Measurements from ENCODE around the gene SRP68. TPM values are rescaled to one million over a fixed set of nuclear protein-coding genes. Genes with fewer than 3 reads are reported as not detected.
A peak's percentile ranks its signal among the peaks of the same experiment; 100 is the strongest.
"Not testable (repeated sequence)": the region's sequence is repeated elsewhere in the genome, so short reads cannot be mapped to it uniquely, and the experiment has no call there.

Gene SRP68
- total RNA-seq, 1 experiment from 2014 or later: 58.7 TPM

DNA sequence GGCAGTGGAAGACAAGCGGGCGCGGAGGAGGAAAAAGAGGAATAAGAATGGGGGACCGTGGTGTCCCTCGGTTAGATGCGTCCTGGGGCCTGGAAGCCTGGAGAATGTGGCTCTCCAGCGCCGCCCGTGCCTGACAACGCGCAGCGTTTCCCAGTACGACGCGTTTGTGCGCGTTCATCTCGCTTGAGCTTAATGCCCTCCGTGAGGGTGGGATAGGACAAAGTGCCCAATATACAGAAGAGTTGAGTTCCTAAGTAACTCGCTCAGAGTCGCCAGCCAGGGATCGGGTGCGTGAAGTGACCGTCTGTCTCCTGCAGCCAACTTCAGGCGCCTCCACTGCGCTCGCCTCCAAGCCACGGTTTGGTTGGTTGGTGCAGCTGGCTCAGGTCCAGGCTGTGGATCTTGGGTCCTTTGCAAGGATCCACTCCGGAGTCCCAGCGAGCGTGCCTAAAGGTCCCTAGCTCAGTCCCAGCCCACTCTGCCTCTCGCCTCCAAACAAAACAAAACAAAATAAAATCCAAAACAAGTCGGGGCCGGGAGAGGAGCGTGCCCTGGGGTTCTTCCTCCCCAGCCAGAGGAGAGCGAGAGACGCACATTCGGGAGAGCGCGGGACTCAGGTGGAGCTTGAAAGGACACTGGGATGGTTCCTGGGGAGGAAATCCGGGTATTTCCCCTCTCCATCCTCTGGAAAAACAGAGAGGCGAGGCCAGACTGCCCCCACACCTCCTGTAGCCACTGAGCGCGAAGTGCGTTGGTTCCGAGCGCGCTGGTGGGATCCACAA, 3.2 kb upstream of the SRP68 start:
- Histone ChIP-seq H3K36me3 (peaks cover 5% of the 10 kb centered on the region), H3K27ac (no peak overlapping the region), H3K4me1 (peaks cover 13% of the 10 kb centered on the region), H3K4me3 (no peak overlapping the region), H3K27me3 (peaks cover 4% of the 10 kb centered on the region), H3K9me3 (replicated peaks) (no peaks in the 10 kb centered on the region)
- DNase-seq: no peak

DNA sequence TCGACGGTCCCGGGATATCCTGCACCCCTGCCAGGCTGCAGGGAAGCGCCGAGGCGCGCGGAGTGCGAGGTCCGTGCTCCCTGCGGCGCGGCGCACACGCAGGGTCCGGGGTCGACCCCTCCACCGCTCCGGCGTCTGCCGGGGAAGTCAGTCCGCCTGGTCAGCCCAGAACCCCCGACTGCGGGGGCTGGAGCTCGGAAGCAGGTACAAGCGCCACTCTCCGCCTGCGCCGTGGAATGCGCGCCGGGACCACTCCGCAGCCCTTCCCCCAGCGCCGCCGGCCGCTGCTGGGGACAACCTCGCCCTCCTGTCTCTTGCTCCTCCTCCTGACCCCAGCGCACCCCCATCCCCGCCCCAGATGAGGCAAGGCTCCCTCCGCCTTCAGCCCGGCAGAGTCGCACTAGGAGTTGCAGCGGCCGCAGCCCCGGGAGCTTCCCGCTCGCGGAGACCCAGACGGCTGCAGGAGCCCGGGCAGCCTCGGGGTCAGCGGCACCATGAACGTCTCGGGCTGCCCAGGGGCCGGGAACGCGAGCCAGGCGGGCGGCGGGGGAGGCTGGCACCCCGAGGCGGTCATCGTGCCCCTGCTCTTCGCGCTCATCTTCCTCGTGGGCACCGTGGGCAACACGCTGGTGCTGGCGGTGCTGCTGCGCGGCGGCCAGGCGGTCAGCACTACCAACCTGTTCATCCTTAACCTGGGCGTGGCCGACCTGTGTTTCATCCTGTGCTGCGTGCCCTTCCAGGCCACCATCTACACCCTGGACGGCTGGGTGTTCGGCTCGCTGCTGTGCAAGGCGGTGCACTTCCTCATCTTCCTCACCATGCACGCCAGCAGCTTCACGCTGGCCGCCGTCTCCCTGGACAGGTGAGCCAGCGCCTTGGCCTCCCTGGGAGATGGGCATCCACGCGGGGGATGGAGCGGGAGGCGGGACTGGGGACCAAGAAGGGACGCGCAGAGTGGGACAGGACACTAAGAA, 2.4 kb upstream of the SRP68 start, which contains the start of gene GALR2:
GALR2 (plus strand) TSS at position 392 of the 974 bp plus-strand sequence; CDS start at position 495, 103 bp downstream.
- H3K27me3 ChIP-seq: peaks cover 4% of the 10 kb centered on the region

DNA sequence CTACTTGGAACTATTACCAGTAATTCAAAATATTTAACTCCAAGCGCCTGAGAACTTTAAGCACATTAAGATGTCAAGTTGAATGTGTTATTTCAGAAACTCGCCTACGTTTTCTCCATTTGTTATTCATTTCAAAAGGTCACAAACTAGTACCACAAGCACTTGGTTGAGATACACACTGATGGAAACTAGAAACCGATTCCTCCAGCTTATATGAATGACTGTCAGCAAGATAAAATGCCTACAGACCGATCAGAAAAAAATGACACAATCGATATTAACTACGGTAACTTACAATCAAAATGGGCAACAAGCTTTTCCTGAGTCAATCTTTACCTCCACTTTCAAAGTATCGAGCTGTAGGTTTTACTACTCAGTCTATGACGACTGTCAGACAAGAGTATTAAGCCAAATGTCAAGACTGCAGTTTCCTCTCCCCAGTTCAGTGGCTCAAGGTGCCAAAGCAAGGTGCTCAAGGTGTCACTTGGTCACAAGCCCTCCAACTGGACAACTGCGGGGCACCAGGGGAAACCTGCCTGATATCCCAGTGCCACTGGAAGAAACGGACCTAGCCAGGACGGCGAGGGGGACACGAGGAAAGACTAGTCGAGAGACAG, 678 bp downstream of the SRP68 start:
- H3K27ac ChIP-seq: peak overlapping the region; percentile 47
- H3K4me3 ChIP-seq: peak overlapping the region; percentile 73
- H3K27me3 ChIP-seq: no peaks in the 10 kb centered on the region
- H3K36me3 ChIP-seq: peaks cover 31% of the 10 kb centered on the region
- H3K4me1 ChIP-seq: peaks cover 6% of the 10 kb centered on the region
- no peak for DNase-seq
- H3K9me3 ChIP-seq (replicated peaks): no peaks in the 10 kb centered on the region

More for the DNA sequence above, 2.4 kb upstream of the SRP68 start, which contains the start of gene GALR2:
- no peak within 1 kb of the TSS for H3K27ac ChIP-seq
- no peaks in the 10 kb centered on the region for H3K9me3 ChIP-seq (replicated peaks)
- peaks cover 6% of the 10 kb centered on the region for H3K4me1 ChIP-seq
- no peak within 1 kb of the TSS for H3K4me3 ChIP-seq
- DNase-seq: no peak
- H3K36me3 ChIP-seq: peaks cover 7% of the 10 kb centered on the region

DNA sequence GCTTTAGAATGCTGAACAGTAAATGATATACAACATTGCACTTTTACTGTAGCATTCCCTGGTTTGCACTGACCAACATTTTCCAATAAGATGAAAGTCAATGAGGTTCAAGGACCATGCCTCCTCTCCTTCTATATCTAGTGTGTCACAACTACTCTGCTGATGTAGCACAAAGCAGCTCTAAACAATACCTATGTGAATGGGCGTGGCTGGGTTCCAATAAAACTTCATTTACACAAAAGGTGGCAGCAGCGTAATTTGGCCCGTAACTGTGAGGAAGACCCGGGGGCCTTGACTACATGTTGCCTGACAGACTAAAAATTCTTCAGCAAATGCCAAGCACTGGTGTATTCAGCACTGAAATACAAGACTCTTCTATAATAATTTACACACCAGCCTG, 6.5 kb downstream of the SRP68 start:
- Histone ChIP-seq H3K27ac (no peak overlapping the region), H3K4me1 (no peaks in the 10 kb centered on the region), H3K36me3 (peaks cover 69% of the 10 kb centered on the region), H3K9me3 (replicated peaks) (no peaks in the 10 kb centered on the region), H3K27me3 (no peaks in the 10 kb centered on the region), H3K4me3 (no peak overlapping the region)
- DNase-seq: no peak

DNA sequence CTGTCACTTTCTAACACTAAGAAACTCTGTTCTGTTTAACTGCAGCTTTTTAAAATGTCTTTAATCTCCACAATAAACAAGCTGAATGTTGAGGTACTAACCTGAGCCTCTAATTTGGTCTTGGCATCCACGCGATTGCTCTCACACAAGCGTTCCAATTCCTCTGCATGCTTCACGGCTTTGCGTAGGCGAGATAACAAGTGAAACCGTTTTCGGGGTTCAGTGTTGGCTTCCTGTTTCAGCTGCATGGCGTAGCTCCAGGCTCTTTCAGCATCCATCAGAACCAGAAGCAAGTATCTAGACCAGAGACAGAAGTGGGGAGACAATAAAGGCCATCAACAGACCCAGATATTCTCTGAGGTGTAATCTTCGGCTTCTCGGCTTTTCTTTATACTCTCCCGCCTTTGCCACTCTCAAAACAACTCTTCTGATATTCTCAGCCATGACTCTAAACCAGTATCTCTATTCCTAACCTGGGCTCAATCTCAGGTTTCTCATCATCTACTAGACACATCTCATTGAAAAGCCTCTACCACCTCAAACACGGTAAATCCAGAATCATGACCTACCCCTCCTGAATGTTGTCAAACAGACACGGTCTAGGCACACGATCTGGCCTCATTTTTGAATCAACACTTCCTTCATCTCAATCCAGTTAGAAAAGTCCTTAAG, 8.3 kb downstream of the SRP68 start:
- H3K4me1 ChIP-seq: no peaks in the 10 kb centered on the region
- H3K36me3 ChIP-seq: peaks cover 77% of the 10 kb centered on the region
- no peak overlapping the region for H3K27ac ChIP-seq
- no peak overlapping the region for H3K4me3 ChIP-seq
- no peaks in the 10 kb centered on the region for H3K9me3 ChIP-seq (replicated peaks)
- H3K27me3 ChIP-seq: no peaks in the 10 kb centered on the region
- no peak for DNase-seq

DNA sequence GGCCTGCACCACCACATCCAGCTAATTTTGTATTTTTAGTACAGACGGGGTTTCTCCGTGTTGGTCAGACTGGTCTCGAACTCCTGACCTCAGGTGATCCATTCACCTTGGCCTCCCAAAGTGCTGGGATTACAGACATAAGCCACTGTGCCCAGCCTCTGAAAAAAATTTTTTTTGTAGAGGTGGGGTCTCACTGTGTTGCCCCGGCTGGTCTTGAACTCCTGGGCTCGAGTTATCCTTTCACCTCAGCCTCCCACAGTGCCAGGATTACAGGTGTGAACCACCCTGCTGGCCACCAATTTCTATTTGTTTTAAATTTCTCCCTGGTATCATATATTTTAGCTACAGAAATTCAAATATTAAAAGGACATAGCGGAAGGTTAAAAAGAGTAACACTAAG, 14.1 kb downstream of the SRP68 start:
- H3K4me3 ChIP-seq; H3K9me3 ChIP-seq (replicated peaks); H3K27ac ChIP-seq; DNase-seq; H3K27me3 ChIP-seq; H3K4me1 ChIP-seq: not testable (repeated sequence)
- peaks cover 91% of the 10 kb centered on the region for H3K36me3 ChIP-seq

DNA sequence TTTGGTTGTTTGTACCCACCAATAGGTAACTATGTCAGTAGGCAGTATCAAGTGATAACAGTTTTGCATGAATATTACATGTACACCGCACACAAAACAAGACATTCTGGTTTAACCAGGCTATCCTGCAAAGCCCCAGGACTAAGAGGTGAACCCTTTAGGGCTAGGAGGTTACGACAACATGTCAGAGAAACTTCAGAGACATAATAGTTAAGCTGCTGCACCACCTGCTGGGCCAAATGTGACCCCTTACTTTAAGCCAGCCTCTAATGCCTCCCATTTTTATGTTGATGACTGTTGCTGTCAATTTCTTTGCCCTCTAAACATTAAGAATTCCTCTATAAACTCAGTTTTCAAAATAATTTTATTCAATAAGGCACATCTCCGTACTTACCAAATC, 15.4 kb downstream of the SRP68 start:
- H3K9me3 ChIP-seq (replicated peaks): no peaks in the 10 kb centered on the region
- DNase-seq: no peak

DNA sequence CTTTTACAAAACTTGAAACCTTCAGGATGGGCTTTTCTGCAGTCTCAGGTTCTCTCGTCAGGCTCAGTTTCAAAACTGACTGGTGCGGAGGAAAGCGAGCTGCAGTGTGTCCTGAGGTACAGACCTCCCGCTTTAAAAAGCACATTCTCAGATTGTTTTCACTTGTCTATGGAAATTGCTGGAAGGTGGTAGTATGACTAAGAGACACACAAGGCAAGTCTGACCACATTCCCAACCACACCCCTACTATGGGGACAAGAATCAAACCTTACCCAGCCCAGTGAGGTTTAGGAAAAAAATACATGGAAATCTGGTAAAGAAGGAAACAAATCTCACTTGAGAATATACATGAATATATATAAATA, 18.2 kb downstream of the SRP68 start:
- H3K4me1 ChIP-seq: peaks cover 22% of the 10 kb centered on the region
- H3K4me3 ChIP-seq: no peak overlapping the region
- H3K9me3 ChIP-seq (replicated peaks): no peaks in the 10 kb centered on the region
- no peaks in the 10 kb centered on the region for H3K27me3 ChIP-seq
- peaks cover 88% of the 10 kb centered on the region for H3K36me3 ChIP-seq
- no peak overlapping the region for H3K27ac ChIP-seq
- no peak for DNase-seq

More for the DNA sequence above, 15.4 kb downstream of the SRP68 start:
- H3K27ac ChIP-seq: no peak overlapping the region
- H3K4me3 ChIP-seq: no peak overlapping the region
- H3K36me3 ChIP-seq: peaks cover 89% of the 10 kb centered on the region
- peaks cover 5% of the 10 kb centered on the region; the same call in 1 of the 2 replicates for H3K4me1 ChIP-seq
- no peaks in the 10 kb centered on the region for H3K27me3 ChIP-seq

DNA sequence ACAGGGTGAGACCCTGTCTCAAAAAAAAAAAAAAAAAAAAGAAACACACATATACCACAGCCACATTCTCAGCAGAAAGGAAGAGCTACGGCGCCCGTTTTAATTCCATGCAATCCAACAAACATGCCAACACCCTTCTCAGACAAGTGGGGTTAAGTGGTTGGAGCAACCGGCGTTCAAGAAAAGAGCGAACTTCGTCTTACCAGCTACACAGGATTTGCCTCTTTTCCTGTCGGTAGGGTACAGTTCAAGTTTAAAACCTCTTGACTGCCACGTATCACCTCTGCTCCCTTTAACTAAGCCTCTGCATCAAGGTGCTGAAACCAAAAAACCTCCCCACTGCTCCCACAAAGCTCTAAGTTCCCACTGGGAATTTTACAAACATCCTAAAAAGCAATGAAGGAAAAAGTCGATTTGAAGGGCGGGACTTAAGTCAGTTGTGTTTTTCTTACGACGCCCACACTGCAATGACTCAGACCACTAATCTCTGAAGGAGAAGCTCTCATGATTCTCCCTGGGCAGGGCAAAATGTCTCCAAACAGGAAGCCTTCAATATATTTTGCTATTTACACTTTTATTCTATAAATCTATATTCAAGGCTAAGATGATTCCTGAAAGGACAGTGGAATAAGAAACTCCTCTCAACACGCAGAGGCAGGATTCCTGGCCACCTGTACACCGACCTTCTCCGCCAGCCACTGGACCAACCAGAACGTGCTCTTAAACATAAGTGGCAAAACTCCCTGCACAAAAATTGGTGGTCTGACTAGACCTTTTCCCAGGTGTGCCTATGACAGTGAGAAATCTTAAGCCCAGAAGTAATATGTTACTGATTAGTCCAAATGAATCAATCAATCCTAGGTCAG, 18.8 kb downstream of the SRP68 start:
- H3K36me3 ChIP-seq: peaks cover 83% of the 10 kb centered on the region
- no peak overlapping the region for H3K4me3 ChIP-seq
- no peaks in the 10 kb centered on the region for H3K9me3 ChIP-seq (replicated peaks)
- H3K4me1 ChIP-seq: peaks cover 27% of the 10 kb centered on the region
- H3K27ac ChIP-seq: no peak overlapping the region
- DNase-seq: no peak
- no peaks in the 10 kb centered on the region for H3K27me3 ChIP-seq

DNA sequence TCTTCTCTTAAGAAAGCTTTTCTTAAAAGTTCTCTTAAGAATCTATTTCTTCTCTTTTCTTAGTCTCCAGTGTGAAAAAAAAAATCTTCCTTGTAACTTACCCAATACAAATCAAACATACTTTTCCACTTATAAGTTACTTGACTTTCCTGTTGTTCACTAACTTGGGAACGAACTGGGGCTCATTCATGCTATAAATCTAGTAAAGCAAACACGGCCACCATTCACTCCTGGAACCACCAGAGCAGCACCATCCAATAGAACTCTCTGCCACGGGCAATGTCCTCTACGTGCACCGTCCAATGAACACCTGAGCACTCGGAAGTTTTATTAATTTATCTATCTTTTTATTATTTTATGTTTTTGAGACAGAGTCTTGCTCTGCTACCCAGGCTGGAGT, 20.8 kb downstream of the SRP68 start:
- DNase-seq: no peak
- no peak overlapping the region for H3K27ac ChIP-seq
- peaks cover 35% of the 10 kb centered on the region for H3K4me1 ChIP-seq
- H3K36me3 ChIP-seq: peaks cover 81% of the 10 kb centered on the region
- H3K9me3 ChIP-seq (replicated peaks): no peaks in the 10 kb centered on the region
- no peak overlapping the region for H3K4me3 ChIP-seq
- H3K27me3 ChIP-seq: no peaks in the 10 kb centered on the region

DNA sequence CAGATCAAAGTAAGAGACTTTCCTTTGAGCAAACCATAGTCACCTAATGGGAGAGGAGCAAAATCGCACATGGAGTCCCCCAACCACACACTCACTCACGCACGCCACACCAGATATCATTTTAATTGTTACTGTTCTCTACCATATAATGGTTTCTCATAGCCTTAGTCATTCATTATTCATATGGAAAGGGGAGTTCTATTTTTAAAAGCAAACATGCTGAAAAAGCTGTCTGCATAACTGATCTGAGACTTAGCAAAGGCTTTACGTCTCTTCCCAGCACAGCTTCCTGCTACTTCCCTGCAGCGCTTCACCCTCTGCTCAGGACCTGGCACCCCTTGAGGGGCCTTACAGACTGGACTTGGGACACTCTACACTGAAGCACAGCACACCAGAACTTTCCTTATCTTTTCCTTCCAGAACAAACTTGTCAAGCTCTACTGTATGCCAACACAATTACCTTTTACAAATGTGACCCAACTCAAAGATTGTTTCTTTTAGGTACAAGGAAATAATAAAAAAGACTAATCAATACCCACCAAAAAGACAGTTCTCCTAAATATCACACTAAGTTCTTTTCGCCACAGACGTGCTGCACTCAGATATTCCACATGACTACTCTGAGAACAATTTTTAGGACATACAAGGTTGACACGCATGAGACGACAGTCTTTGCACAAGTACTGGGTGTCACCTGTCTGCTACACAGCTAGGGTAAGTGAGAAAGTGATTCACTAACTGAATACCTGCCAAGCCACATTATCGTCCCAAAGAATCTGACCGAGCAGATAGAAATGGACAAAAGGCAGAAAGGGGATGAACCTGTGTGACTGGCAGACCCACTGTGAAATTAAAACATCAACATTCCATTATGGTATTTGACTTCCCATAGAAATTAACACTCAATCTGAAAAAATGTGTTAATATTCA, 21.5 kb downstream of the SRP68 start:
- no peaks in the 10 kb centered on the region for H3K27me3 ChIP-seq
- no peaks in the 10 kb centered on the region for H3K9me3 ChIP-seq (replicated peaks)
- no peak overlapping the region for H3K27ac ChIP-seq
- H3K4me1 ChIP-seq: peaks cover 35% of the 10 kb centered on the region
- H3K36me3 ChIP-seq: peaks cover 81% of the 10 kb centered on the region
- no peak for DNase-seq
- H3K4me3 ChIP-seq: no peak overlapping the region

DNA sequence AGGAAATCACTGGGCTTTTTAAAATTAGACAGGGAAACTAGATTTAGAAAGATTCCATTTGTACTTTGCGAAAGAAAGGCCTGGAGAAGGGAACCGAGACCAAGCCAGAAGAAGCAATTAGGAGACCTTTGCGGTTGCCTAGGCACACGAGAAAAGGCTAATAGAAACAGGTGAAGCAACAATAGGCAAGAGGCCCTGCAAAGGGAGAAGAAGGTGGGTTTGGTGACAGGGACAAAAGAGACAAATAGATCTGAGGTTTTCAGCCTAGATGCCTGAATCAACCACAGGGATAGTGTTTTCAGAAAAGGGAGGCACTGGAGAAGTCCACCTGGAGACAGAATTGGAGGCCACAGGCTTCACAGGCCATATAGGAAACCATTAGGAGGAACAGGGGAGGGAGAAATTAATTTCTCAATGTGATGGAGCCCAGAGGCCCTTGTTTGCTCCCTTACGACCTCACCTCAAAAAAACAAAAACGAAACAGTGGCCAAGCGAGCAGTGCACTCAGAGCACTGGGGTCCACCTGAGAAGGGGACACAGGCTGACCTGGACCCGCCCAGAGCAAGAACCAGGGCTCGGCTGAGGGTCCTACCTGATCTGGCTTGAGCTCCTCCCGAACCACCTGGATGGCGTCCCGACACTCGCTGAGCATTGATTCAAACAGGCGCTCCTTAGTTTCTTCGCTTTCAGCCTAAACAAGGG, 22.3 kb downstream of the SRP68 start:
- Histone ChIP-seq H3K4me3 (no peak overlapping the region), H3K27me3 (no peaks in the 10 kb centered on the region), H3K27ac (peak overlapping the region; percentile 80), H3K9me3 (replicated peaks) (no peaks in the 10 kb centered on the region), H3K4me1 (peaks cover 35% of the 10 kb centered on the region), H3K36me3 (peaks cover 82% of the 10 kb centered on the region)
- no peak for DNase-seq
